H9 (cell line): ENCODE results near the gene YAE1. TPM values are rescaled to one million over a fixed set of nuclear protein-coding genes. Genes with fewer than 3 reads are reported as not detected.
"Not testable (repeated sequence)": the region's sequence is repeated elsewhere in the genome, so short reads cannot be mapped to it uniquely, and the experiment has no call there.

Experiments
- DNase-seq: peaks from one replicate; pipeline ENCODE4 v3.0.0-alpha.2; 2017
- H2AFZ ChIP-seq: one replicate; pipeline ENCODE4 v1.6.1; 2013; ENCODE audit warnings: mild to moderate bottlenecking, low read length, control low read depth, moderate library complexity
- H2AK5ac ChIP-seq: 2 replicates; pipeline ENCODE4 v1.6.1; 2013; ENCODE audit warnings: low read length, control low read depth, mixed read lengths; ENCODE audit not compliant: insufficient read length
- H2BK120ac ChIP-seq: one replicate; pipeline ENCODE4 v1.6.1; 2013; ENCODE audit warnings: low read depth, mild to moderate bottlenecking, low read length, control low read depth, inconsistent platforms; ENCODE audit not compliant: poor library complexity, severe bottlenecking
- H2BK12ac ChIP-seq: 2 replicates; pipeline ENCODE4 v1.6.1; 2013; ENCODE audit warnings: low read length, control low read depth, mixed read lengths, low read depth; ENCODE audit not compliant: insufficient read length
- H2BK15ac ChIP-seq: 2 replicates; pipeline ENCODE4 v1.6.1; 2013; ENCODE audit warnings: low read depth, low read length, control low read depth
- H2BK20ac ChIP-seq: one replicate; pipeline ENCODE4 v1.6.1; 2013; ENCODE audit warnings: low read depth, mild to moderate bottlenecking, low read length, control low read depth, inconsistent platforms; ENCODE audit not compliant: poor library complexity, severe bottlenecking
- H2BK5ac ChIP-seq: 2 replicates; pipeline ENCODE4 v1.6.1; 2013; ENCODE audit warnings: low read length, control low read depth, mixed read lengths; ENCODE audit not compliant: insufficient read length
- H3K14ac ChIP-seq: 2 replicates; pipeline ENCODE4 v1.6.1; 2013; ENCODE audit warnings: low read length, control low read depth; ENCODE audit not compliant: insufficient read depth
- H3K18ac ChIP-seq: 2 replicates; pipeline ENCODE4 v1.6.1; 2013; ENCODE audit warnings: low read depth, mild to moderate bottlenecking, mixed read lengths, low read length, control low read depth; ENCODE audit not compliant: insufficient read length
- H3K23ac ChIP-seq: 2 replicates; pipeline ENCODE4 v1.6.1; 2013; ENCODE audit warnings: low read length, control low read depth, mixed read lengths, low read depth; ENCODE audit not compliant: insufficient read length
- H3K23me2 ChIP-seq: 2 replicates; pipeline ENCODE4 v1.6.1; 2013; ENCODE audit warnings: low read depth, mild to moderate bottlenecking, mixed read lengths, low read length, control low read depth; ENCODE audit not compliant: insufficient read length, poor library complexity, severe bottlenecking
- H3K27ac ChIP-seq: 2 replicates; pipeline ENCODE4 v1.5.1; 2013; ENCODE audit warnings: low read length, control low read depth, mixed read lengths, low read depth; ENCODE audit not compliant: insufficient read length
- H3K27me3 ChIP-seq: 2 replicates; pipeline ENCODE4 v1.6.1; 2013; ENCODE audit warnings: low read length, control low read depth, inconsistent platforms; ENCODE audit not compliant: insufficient read depth
- H3K4ac ChIP-seq: 2 replicates; pipeline ENCODE4 v1.6.1; 2013; ENCODE audit warnings: low read depth, mild to moderate bottlenecking, control low read depth, inconsistent platforms, low read length, moderate library complexity
- H3K4me1 ChIP-seq: 2 replicates; pipeline ENCODE4 v1.6.1; 2013; ENCODE audit warnings: low read length, control low read depth, inconsistent platforms; ENCODE audit not compliant: insufficient read depth
- H3K4me2 ChIP-seq: 2 replicates; pipeline ENCODE4 v1.6.1; 2013; ENCODE audit warnings: low read length, control low read depth, mixed read lengths; ENCODE audit not compliant: insufficient read length, insufficient read depth
- H3K56ac ChIP-seq: 2 replicates; pipeline ENCODE4 v1.6.1; 2013; ENCODE audit warnings: low read depth, mild to moderate bottlenecking, mixed read lengths, low read length, control low read depth; ENCODE audit not compliant: insufficient read length
- H3K79me1 ChIP-seq: 2 replicates; pipeline ENCODE4 v1.6.1; 2013; ENCODE audit warnings: low read depth, mild to moderate bottlenecking, moderate library complexity, low read length, control low read depth, inconsistent platforms; ENCODE audit not compliant: insufficient read depth, poor library complexity, severe bottlenecking
- H3K79me2 ChIP-seq: 2 replicates; pipeline ENCODE4 v1.6.1; 2013; ENCODE audit warnings: low read length, control low read depth, inconsistent platforms; ENCODE audit not compliant: insufficient read depth
- H3K9ac ChIP-seq: 2 replicates; pipeline ENCODE4 v1.6.1; 2013; ENCODE audit warnings: low read length, control low read depth, mixed read lengths; ENCODE audit not compliant: insufficient read length; ENCODE audit errors: extremely low read depth
- H3K9me3 ChIP-seq: one replicate; pipeline ENCODE4 v1.6.1; 2013; ENCODE audit warnings: low read depth, low read length, inconsistent platforms; ENCODE audit not compliant: control insufficient read depth
- H3T11ph ChIP-seq: one replicate; pipeline ENCODE4 v1.6.1; 2013; ENCODE audit warnings: mild to moderate bottlenecking, low read length, control low read depth, inconsistent platforms
- H4K20me1 ChIP-seq: one replicate; pipeline ENCODE4 v1.6.1; 2013; ENCODE audit not compliant: control insufficient read depth, insufficient read length, insufficient read depth
- H4K5ac ChIP-seq: 2 replicates; pipeline ENCODE4 v1.6.1; 2013; ENCODE audit warnings: low read depth, mild to moderate bottlenecking, mixed read lengths, low read length, control low read depth; ENCODE audit not compliant: insufficient read length
- H4K8ac ChIP-seq: replicated peaks from 2 replicates; pipeline ENCODE4 v1.6.1; 2013; ENCODE audit warnings: low read length, control low read depth, mixed read lengths, low read depth; ENCODE audit not compliant: insufficient read length
- H4K91ac ChIP-seq: 2 replicates; pipeline ENCODE4 v1.6.1; 2013; ENCODE audit warnings: low read depth, mild to moderate bottlenecking, moderate library complexity, mixed read lengths, low read length, control low read depth; ENCODE audit not compliant: insufficient read length
- H3K27ac Mint-ChIP-seq, 3 experiments: 2 replicates in 2 of 3; 3 replicates in 1 of 3; pipeline ENCODE4 v1.8.0; 2020 to 2021; ENCODE audit warnings: mixed read lengths in 3 of 3, mild to moderate bottlenecking in 1 of 3, moderate library complexity in 1 of 3
- H3K27me3 Mint-ChIP-seq: 2 replicates; pipeline ENCODE4 v1.8.0; 2021; ENCODE audit warnings: low read depth, mild to moderate bottlenecking, moderate library complexity, mixed read lengths
- H3K36me3 Mint-ChIP-seq, 3 experiments: 2 replicates in 2 of 3; 3 replicates in 1 of 3; pipeline ENCODE4 v1.8.0; 2020 to 2021; ENCODE audit warnings: low read depth in 3 of 3, mixed read lengths in 3 of 3; ENCODE audit not compliant: insufficient read depth in 1 of 3
- H3K4me1 Mint-ChIP-seq, 2 experiments: 2 replicates each; pipeline ENCODE4 v1.8.0; 2020; ENCODE audit warnings: mixed read lengths in 2 of 2
- H3K4me3 Mint-ChIP-seq, 2 experiments: 2 replicates in 1 of 2; 3 replicates in 1 of 2; pipeline ENCODE4 v1.8.0; 2020 to 2021; ENCODE audit warnings: mild to moderate bottlenecking in 2 of 2, mixed read lengths in 2 of 2, moderate library complexity in 1 of 2
- H3K9me3 Mint-ChIP-seq, 2 experiments: 2 replicates in 1 of 2; 3 replicates in 1 of 2; pipeline ENCODE4 v1.8.0; 2020; ENCODE audit warnings: mild to moderate bottlenecking in 2 of 2, mixed read lengths in 2 of 2, moderate library complexity in 1 of 2
- CTCF ChIP-seq: fragments of 200-600 bp; sonication (generic); conservative IDR thresholded peaks from 3 replicates; pipeline ENCODE4 v1.8.0; 2021; ENCODE audit warnings: antibody characterized with exemption, mild to moderate bottlenecking
- WGBS: extraction: QIAGEN DNeasy Blood & Tissue Kit; methylation state at CpG from one replicate; pipeline ENCODE4 v1.1.7; 2013; ENCODE audit warnings: missing lambda C conversion rate, low lambda C conversion rate, mixed read lengths; ENCODE audit not compliant: insufficient read length; ENCODE audit errors: extremely low coverage; 5-methylcytosine and 5-hydroxymethylcytosine counted together
- total RNA-seq: library from RNA; stranded (reverse); gene quantifications from 2 replicates; pipeline ENCODE4 v1.2.1, GENCODE V29; 2021

Gene YAE1
- total RNA-seq, 1 experiment from 2014 or later, result 28.8 TPM

DNA sequence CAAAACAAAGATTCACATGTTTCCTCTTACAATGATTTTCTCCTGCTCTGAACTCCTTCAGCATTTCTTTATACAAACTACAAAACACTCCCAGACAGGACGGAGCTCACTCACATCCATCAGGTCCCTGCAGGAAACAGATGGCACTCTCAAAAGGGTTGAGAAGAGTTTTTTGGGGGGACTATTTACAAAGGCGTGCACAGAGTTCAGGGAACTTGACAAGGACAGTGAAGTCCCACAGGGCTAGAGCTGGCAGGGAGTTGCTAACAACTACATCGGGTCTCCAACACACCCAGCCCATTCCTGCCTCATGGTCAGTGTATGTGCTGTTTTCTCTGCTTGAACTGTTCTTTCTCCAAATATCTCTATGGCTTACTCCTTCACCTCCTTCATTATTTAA is 24.7 kb upstream of the YAE1 start:
- Histone ChIP-seq H2BK15ac (no peak overlapping the region), H3K56ac (no peak overlapping the region), H3K4ac (no peak overlapping the region), H2AFZ (no peak overlapping the region), H2BK5ac (no peak overlapping the region), H3K27me3 (no peaks in the 10 kb centered on the region), H3K79me2 (no peaks in the 10 kb centered on the region), H3K9me3 (no peaks in the 10 kb centered on the region), H3K9ac (no peak overlapping the region), H2AK5ac (no peak overlapping the region), H3K27ac (no peak overlapping the region), H3K23ac (no peak overlapping the region), H3T11ph (no peak overlapping the region), H4K5ac (no peak overlapping the region), H3K14ac (no peak overlapping the region), H2BK120ac (no peak overlapping the region), H3K4me1 (peaks cover 1% of the 10 kb centered on the region; the same call in 1 of the 2 replicates), H3K4me2 (no peak overlapping the region), H2BK20ac (no peak overlapping the region), H3K79me1 (no peaks in the 10 kb centered on the region), H4K20me1 (no peaks in the 10 kb centered on the region), H3K18ac (no peak overlapping the region), H3K23me2 (no peaks in the 10 kb centered on the region), H4K8ac (no peak overlapping the region), H2BK12ac (no peak overlapping the region), H4K91ac (no peak overlapping the region)
- H3K36me3 Mint-ChIP-seq, result no peaks in the 10 kb centered on the region
- peaks cover 10 to 11% of the 10 kb centered on the region in 2 experiments for H3K4me1 Mint-ChIP-seq
- no peaks in the 10 kb centered on the region; a peak in 1 of 5 replicates for H3K9me3 Mint-ChIP-seq
- DNase-seq, result no peak
- WGBS, result no CpG with 5 or more reads among the region's 3 CpGs
- peak overlapping the region in 1 of 3 experiments; percentile 58; a peak in 1 of 7 replicates for H3K27ac Mint-ChIP-seq
- H3K27me3 Mint-ChIP-seq, result peaks cover 6% of the 10 kb centered on the region; the same call in 1 of the 2 replicates
- H3K4me3 Mint-ChIP-seq, result no peak overlapping the region
- TF ChIP-seq CTCF, result no peak

- H2BK15ac ChIP-seq, H3K56ac ChIP-seq, H3K14ac ChIP-seq, H3K27me3 ChIP-seq, H3K4me3 Mint-ChIP-seq, H2AK5ac ChIP-seq, H3K9me3 ChIP-seq, H4K20me1 ChIP-seq, H3K27me3 Mint-ChIP-seq, H3K27ac ChIP-seq, H3K18ac ChIP-seq, H3K4ac ChIP-seq, H3K23me2 ChIP-seq, H3K4me1 Mint-ChIP-seq, H4K5ac ChIP-seq, H3K4me1 ChIP-seq, H2AFZ ChIP-seq, DNase-seq, H3T11ph ChIP-seq, H4K91ac ChIP-seq, H3K4me2 ChIP-seq, H2BK5ac ChIP-seq, H2BK20ac ChIP-seq, H4K8ac ChIP-seq, H3K79me2 ChIP-seq, H3K79me1 ChIP-seq, H2BK120ac ChIP-seq, H3K9ac ChIP-seq, H3K23ac ChIP-seq, H3K27ac Mint-ChIP-seq, H2BK12ac ChIP-seq: not testable (repeated sequence)
- H3K36me3 Mint-ChIP-seq, result peaks cover 7 to 16% (median 7%) of the 10 kb centered on the region in 3 experiments
- WGBS, result no CpG with 5 or more reads among the region's 2 CpGs
- peaks cover 16% of the 10 kb centered on the region in 2 experiments for H3K9me3 Mint-ChIP-seq
These were observed 21.4 kb upstream of the YAE1 start for GRCh38 chr7:39544774-39545173.
